ENCODE measurements around the gene GPX3.
A peak's percentile ranks its signal among the peaks of the same experiment; 100 is the strongest.

The GPX3 gene

DNA sequence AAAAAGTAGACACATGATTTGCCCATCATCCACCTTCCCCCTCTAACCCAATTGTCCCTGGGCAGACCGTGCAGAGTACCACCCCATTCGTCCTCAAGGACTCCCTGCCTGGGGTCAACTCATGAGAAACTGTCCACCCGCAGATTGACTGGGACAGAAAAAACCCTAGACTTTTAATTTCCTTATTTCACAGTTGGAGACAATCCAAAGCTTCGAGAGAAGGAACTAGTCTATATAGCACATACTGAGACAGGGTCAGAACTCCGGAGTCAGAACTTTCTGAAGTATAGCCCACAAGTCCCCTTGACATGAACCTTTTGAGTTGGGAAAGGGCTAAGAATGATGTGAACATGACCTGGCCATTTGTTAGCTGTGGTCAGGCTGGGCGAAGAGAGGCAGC, 7.5 kb upstream of the GPX3 start:
- DNase-seq = no peak

DNA sequence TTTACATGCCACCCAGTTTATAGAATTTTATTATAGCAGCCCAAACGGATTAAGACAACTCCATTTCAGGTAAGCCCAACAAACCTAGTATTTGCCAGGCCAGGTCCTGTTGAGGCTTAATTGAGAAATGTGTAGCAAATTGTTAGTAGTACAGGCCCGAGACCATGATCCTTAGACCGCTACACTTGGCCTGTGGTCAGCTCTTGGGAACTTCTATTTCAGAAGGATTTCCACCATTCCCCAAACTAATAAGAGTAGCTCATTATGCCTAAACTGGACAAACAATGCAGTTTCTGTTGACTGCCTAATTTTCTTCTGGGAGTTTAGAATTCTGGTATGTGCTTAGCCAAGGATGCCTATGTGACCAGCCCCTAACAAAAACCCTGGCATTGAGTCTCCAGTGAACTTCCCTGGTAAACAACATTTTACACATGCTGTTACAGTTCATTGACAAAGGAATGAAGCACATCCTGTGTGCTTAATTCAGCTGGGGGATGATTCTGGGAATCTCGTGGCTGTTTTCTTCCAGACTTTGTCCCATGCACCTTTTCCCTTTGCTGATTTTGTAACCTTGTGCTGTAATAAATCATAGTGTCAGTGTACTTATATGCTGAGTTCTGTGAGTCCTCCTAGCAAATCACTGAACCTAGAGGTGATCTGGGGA, 5.6 kb upstream of the GPX3 start:
- DNase-seq = no peak

- no peak for DNase-seq
Measured at GRCh38 chr5:151015974-151016587, 4.3 kb upstream of the GPX3 start.

DNA sequence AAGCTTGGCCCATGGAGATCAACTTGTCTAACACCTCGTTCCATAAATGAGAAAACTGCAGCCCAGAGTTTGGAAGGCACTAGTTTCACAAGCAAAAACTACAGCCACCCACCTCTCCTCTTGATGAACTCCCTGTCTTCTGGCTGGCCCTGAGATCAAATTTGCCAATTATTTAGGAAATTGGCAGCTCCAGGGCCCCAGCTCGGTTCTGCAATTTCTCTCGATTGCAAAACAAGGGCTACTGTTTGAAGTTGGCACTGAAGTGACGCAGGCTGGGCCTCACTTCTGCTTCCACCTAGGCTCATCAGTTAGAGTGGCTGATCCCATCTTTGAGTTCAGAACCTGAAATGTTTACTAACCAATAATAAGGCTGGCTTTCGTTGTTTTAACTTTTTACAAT, 3.7 kb upstream of the GPX3 start:
- peak in 12 of 51 donors; percentile 5 to 45 (median 20) for DNase-seq

DNA sequence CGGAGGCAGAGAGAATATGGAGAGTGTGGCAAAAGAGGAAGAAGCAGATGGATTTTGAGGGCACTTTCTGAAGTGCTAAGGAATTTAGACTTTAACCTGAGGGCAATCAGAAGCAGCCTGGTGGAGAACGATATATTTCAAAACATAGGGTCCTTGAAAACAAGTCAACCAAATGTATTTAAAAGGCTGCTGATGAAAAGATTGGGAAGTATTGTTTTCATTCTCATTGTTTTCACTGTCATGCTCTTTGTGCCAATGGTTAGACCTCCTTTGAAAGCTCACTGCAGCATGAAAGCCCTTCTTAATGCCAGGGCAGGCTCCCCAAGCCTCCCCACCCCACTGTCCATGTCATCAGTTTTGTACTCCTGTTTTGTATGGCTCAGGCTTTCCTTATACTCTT, 2.5 kb upstream of the GPX3 start:
- no peak for DNase-seq

DNA sequence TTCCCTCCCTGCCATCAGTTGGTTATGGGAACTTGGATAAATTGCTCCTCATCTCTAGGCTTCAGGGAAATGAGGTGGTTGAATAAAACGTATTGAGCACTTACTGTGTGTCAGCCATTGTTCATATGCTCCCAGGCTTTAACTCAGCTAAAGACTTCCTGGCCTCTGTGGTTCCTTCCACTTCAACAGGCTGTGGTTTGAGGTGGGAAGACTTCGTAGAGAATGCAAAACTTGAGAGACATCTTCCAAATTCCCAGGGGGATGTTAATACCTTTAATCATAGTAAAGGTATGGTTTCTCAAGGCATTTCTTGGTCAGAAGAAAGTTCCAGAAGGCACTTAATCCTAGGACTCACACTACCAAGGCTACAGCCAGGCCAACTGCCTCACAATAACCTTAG, 1.5 kb upstream of the GPX3 start:
- DNase-seq = no peak

GRCh38 chr5:151019331-151019730, 1.1 kb upstream of the GPX3 start:
- DNase-seq = no peak

DNA sequence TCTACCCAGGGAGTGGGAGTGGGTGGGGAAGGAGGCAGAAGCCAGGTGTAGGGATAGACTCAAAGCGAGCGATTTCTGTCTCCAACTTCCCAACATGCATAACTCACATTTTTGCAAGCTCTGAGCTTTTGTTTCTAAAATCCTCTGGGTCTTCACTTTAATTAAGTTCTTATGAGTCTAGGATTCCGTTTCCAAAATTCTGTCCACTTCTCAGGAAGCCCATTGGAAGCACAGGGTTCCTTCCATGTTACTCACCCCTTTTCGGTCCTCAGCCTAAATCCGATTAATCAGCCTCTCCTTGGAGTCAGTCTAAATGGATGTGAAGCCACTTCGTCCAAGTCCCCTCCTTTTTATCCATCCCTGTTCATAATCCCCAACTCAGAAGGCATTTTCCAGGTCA, 1.4 kb downstream of the GPX3 start:
- no peak for DNase-seq

GRCh38 chr5:151022511-151023018, 2.2 kb downstream of the GPX3 start:
- peak in 8 of 51 donors; percentile 13 to 50 (median 31) for DNase-seq

- DNase-seq = no peak
Measured at GRCh38 chr5:151023047-151023615, 2.7 kb downstream of the GPX3 start.

- no peak for DNase-seq
Measured at GRCh38 chr5:151023651-151024050, 3.3 kb downstream of the GPX3 start.

GRCh38 chr5:151024440-151025249, 4.3 kb downstream of the GPX3 start:
- no peak for DNase-seq

GRCh38 chr5:151025250-151025606, 4.8 kb downstream of the GPX3 start:
- DNase-seq = no peak

DNA sequence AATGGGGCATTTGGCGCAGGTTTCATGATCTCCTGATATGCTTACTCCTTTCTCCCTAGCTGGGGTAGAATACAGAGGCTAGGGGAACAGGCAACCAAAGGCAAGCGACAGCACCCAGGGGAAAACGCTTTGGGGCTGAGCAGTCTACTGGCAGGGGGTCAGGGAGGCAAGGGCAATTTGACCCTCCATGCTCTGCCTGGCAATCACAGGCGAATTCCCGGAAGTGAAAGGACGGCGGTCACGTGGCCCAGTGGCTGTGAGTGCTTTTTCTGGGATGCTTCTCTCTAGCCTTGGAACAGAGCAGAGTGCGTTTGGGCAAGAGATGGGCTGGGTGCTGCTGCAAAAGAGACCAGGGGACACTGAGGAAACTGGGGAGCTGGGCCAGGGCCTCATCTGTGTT, 5.7 kb downstream of the GPX3 start:
- no peak for DNase-seq

- no peak for DNase-seq
Measured at GRCh38 chr5:151026679-151027078, 6.3 kb downstream of the GPX3 start.

GRCh38 chr5:151027961-151028479, 7.6 kb downstream of the GPX3 start:
- DNase-seq = no peak

DNA sequence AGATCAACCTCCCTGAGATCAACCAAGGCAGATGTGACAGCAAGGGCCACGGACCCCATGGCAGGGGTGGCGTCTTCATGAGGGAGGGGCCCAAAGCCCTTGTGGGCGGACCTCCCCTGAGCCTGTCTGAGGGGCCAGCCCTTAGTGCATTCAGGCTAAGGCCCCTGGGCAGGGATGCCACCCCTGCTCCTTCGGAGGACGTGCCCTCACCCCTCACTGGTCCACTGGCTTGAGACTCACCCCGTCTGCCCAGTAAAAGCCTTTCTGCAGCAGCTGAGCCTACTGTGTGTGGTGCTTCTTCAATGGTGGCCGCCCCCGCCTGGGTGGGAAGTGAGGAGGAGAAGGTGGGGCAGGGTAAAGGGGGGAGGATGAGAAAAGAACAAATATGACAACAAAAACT, 8.3 kb downstream of the GPX3 start:
- no peak for DNase-seq

- DNase-seq = no peak
Measured at GRCh38 chr5:151029179-151030055, 9.0 kb downstream of the GPX3 start.

- DNase-seq = no peak
Measured at GRCh38 chr5:151030056-151030336, 9.6 kb downstream of the GPX3 start.

GRCh38 chr5:151030379-151030778, 10.0 kb downstream of the GPX3 start:
- DNase-seq = peak in 1 of 51 donors; percentile 43

- DNase-seq = no peak
Measured at GRCh38 chr5:151031554-151031953, 11.2 kb downstream of the GPX3 start.
